ENCODE measurements around the gene TRA2B.

The TRA2B gene

GRCh38 chr3:185939721-185940120 lies 1.9 kb upstream of the TRA2B start:
- peaks cover 17% of the 10 kb centered on the region for H3K79me2 ChIP-seq (ENCODE audit: control insufficient read depth, insufficient read depth, low read length, poor library complexity)
- no peaks in the 10 kb centered on the region for H3K27me3 ChIP-seq (ENCODE audit: insufficient read depth, low read length)
- WGBS (ENCODE audit: extremely low coverage, insufficient coverage, insufficient read length), result no CpG with 5 or more reads among the region's 3 CpGs
- H2AK5ac ChIP-seq (ENCODE audit: low read length), result no peak overlapping the region
- DNase-seq, result no peak
- H4K12ac ChIP-seq (ENCODE audit: low read depth, low read length), result no peak overlapping the region
- H3K4ac ChIP-seq (ENCODE audit: low read depth, low read length), result no peak overlapping the region
- no peak overlapping the region for H3K4me2 ChIP-seq (ENCODE audit: low read length)
- peaks cover 1% of the 10 kb centered on the region for H3K9me3 ChIP-seq (ENCODE audit: insufficient read depth, low read depth, low read length)
- H4K91ac ChIP-seq (ENCODE audit: low read depth, low read length), result no peak overlapping the region
- no peak overlapping the region for H3K9ac ChIP-seq (ENCODE audit: low read length)
- H3K36me3 ChIP-seq (ENCODE audit: control insufficient read depth in 1 of 2, insufficient read depth in 2 of 2, low read length in 2 of 2), result no peaks in the 10 kb centered on the region
- H3K14ac ChIP-seq (ENCODE audit: low read length), result no peak overlapping the region
- no peak overlapping the region for H2AFZ ChIP-seq (ENCODE audit: insufficient read depth, low read length, poor library complexity)
- peaks cover 6 to 7% of the 10 kb centered on the region in 2 experiments for H3K4me1 ChIP-seq (ENCODE audit: control insufficient read depth in 1 of 2, insufficient read depth in 2 of 2, low read length in 2 of 2)
- peaks cover 23% of the 10 kb centered on the region for H3K79me1 ChIP-seq (ENCODE audit: low read length)
- no peak overlapping the region for H2BK12ac ChIP-seq (ENCODE audit: low read length)
- H3K27ac ChIP-seq (ENCODE audit: low read depth, low read length), result no peak overlapping the region
- no peak overlapping the region for H3K23ac ChIP-seq (ENCODE audit: low read length)
- H3K18ac ChIP-seq (ENCODE audit: low read length), result no peak overlapping the region
- no peak overlapping the region for H2BK5ac ChIP-seq (ENCODE audit: low read depth, low read length, poor library complexity)
- H4K8ac ChIP-seq (ENCODE audit: low read depth, low read length), result no peak overlapping the region
- H3K4me3 ChIP-seq (ENCODE audit: low read depth, low read length), result no peak overlapping the region
- H2BK120ac ChIP-seq (ENCODE audit: insufficient read depth, low read length, poor library complexity), result no peak overlapping the region

- Histone ChIP-seq H3K23ac (ENCODE audit: low read length) (peak overlapping the region; percentile 76), H4K8ac (ENCODE audit: low read depth, low read length) (peak overlapping the region; percentile 97), H3K27ac (ENCODE audit: low read depth, low read length) (peak overlapping the region; percentile 93), H3K36me3 (ENCODE audit: control insufficient read depth in 1 of 2, insufficient read depth in 2 of 2, low read length in 2 of 2) (no peaks in the 10 kb centered on the region), H2BK120ac (ENCODE audit: insufficient read depth, low read length, poor library complexity) (peak overlapping the region; percentile 99), H2AK5ac (ENCODE audit: low read length) (peak overlapping the region; percentile 98), H3K4me3 (ENCODE audit: low read depth, low read length) (peak overlapping the region; percentile 95), H4K91ac (ENCODE audit: low read depth, low read length) (peak overlapping the region; percentile 99), H3K79me2 (ENCODE audit: control insufficient read depth, insufficient read depth, low read length, poor library complexity) (peaks cover 15% of the 10 kb centered on the region), H3K27me3 (ENCODE audit: insufficient read depth, low read length) (no peaks in the 10 kb centered on the region), H3K18ac (ENCODE audit: low read length) (peak overlapping the region; percentile 100), H2BK5ac (ENCODE audit: low read depth, low read length, poor library complexity) (peak overlapping the region; percentile 96), H2AFZ (ENCODE audit: insufficient read depth, low read length, poor library complexity) (peak overlapping the region; percentile 90), H2BK12ac (ENCODE audit: low read length) (no peak overlapping the region), H3K14ac (ENCODE audit: low read length) (peak overlapping the region; percentile 100), H3K4ac (ENCODE audit: low read depth, low read length) (peak overlapping the region; percentile 100), H3K4me2 (ENCODE audit: low read length) (peak overlapping the region; percentile 73), H3K4me1 (ENCODE audit: control insufficient read depth in 1 of 2, insufficient read depth in 2 of 2, low read length in 2 of 2) (no peaks in the 10 kb centered on the region), H3K79me1 (ENCODE audit: low read length) (peaks cover 18% of the 10 kb centered on the region), H3K9me3 (ENCODE audit: insufficient read depth, low read depth, low read length) (peaks cover 1% of the 10 kb centered on the region), H3K9ac (ENCODE audit: low read length) (peak overlapping the region; percentile 97), H4K12ac (ENCODE audit: low read depth, low read length) (peak overlapping the region; percentile 97)
- DNase-seq, result peak; percentile 87 to 96
- no CpG with 5 or more reads among the region's 56 CpGs for WGBS (ENCODE audit: extremely low coverage, insufficient coverage, insufficient read length)
Measured at GRCh38 chr3:185936814-185937688, 763 bp downstream of the TRA2B start.

GRCh38 chr3:185936273-185936629 lies 1.6 kb downstream of the TRA2B start:
- peaks cover 15% of the 10 kb centered on the region for H3K79me2 ChIP-seq (ENCODE audit: control insufficient read depth, insufficient read depth, low read length, poor library complexity)

GRCh38 chr3:185935465-185936272 lies 2.1 kb downstream of the TRA2B start:
- H2BK120ac ChIP-seq (ENCODE audit: insufficient read depth, low read length, poor library complexity), result no peak overlapping the region
- no peak overlapping the region for H2BK12ac ChIP-seq (ENCODE audit: low read length)
- no peaks in the 10 kb centered on the region for H3K27me3 ChIP-seq (ENCODE audit: insufficient read depth, low read length)
- H3K9me3 ChIP-seq (ENCODE audit: insufficient read depth, low read depth, low read length), result peaks cover 1% of the 10 kb centered on the region
- DNase-seq, result no peak
- peaks cover 15% of the 10 kb centered on the region for H3K79me1 ChIP-seq (ENCODE audit: low read length)
- no peak overlapping the region for H3K27ac ChIP-seq (ENCODE audit: low read depth, low read length)
- H3K14ac ChIP-seq (ENCODE audit: low read length), result no peak overlapping the region
- H3K4ac ChIP-seq (ENCODE audit: low read depth, low read length), result peak overlapping the region; percentile 97
- H2AFZ ChIP-seq (ENCODE audit: insufficient read depth, low read length, poor library complexity), result no peak overlapping the region
- H4K8ac ChIP-seq (ENCODE audit: low read depth, low read length), result no peak overlapping the region
- peaks cover 17% of the 10 kb centered on the region for H3K79me2 ChIP-seq (ENCODE audit: control insufficient read depth, insufficient read depth, low read length, poor library complexity)
- H3K36me3 ChIP-seq (ENCODE audit: control insufficient read depth in 1 of 2, insufficient read depth in 2 of 2, low read length in 2 of 2), result no peaks in the 10 kb centered on the region
- no peak overlapping the region for H3K23ac ChIP-seq (ENCODE audit: low read length)
- H4K12ac ChIP-seq (ENCODE audit: low read depth, low read length), result no peak overlapping the region
- no peak overlapping the region for H4K91ac ChIP-seq (ENCODE audit: low read depth, low read length)
- H3K4me2 ChIP-seq (ENCODE audit: low read length), result peak overlapping the region; percentile 80
- WGBS (ENCODE audit: extremely low coverage, insufficient coverage, insufficient read length), result no CpG with 5 or more reads among the region's 11 CpGs
- no peak overlapping the region for H2AK5ac ChIP-seq (ENCODE audit: low read length)
- no peak overlapping the region for H3K9ac ChIP-seq (ENCODE audit: low read length)
- no peak overlapping the region for H3K18ac ChIP-seq (ENCODE audit: low read length)
- H3K4me3 ChIP-seq (ENCODE audit: low read depth, low read length), result peak overlapping the region; percentile 51
- no peak overlapping the region for H2BK5ac ChIP-seq (ENCODE audit: low read depth, low read length, poor library complexity)
- H3K4me1 ChIP-seq (ENCODE audit: control insufficient read depth in 1 of 2, insufficient read depth in 2 of 2, low read length in 2 of 2), result peaks cover 0 to 2% of the 10 kb centered on the region in 2 experiments

More at GRCh38 chr3:185936273-185936629, 1.6 kb downstream of the TRA2B start:
- H4K91ac ChIP-seq (ENCODE audit: low read depth, low read length), result no peak overlapping the region
- H3K4ac ChIP-seq (ENCODE audit: low read depth, low read length), result no peak overlapping the region
- peak overlapping the region; percentile 51 for H3K4me3 ChIP-seq (ENCODE audit: low read depth, low read length)
- no peaks in the 10 kb centered on the region for H3K4me1 ChIP-seq (ENCODE audit: control insufficient read depth in 1 of 2, insufficient read depth in 2 of 2, low read length in 2 of 2)
- H2BK5ac ChIP-seq (ENCODE audit: low read depth, low read length, poor library complexity), result no peak overlapping the region
- H3K27ac ChIP-seq (ENCODE audit: low read depth, low read length), result no peak overlapping the region
- no peak overlapping the region for H3K23ac ChIP-seq (ENCODE audit: low read length)
- no peak overlapping the region for H2AK5ac ChIP-seq (ENCODE audit: low read length)
- no peak overlapping the region for H3K18ac ChIP-seq (ENCODE audit: low read length)
- H4K8ac ChIP-seq (ENCODE audit: low read depth, low read length), result no peak overlapping the region
- no peak overlapping the region for H3K9ac ChIP-seq (ENCODE audit: low read length)
- no peak overlapping the region for H2BK12ac ChIP-seq (ENCODE audit: low read length)
- peak overlapping the region; percentile 60 for H3K4me2 ChIP-seq (ENCODE audit: low read length)
- peaks cover 1% of the 10 kb centered on the region for H3K9me3 ChIP-seq (ENCODE audit: insufficient read depth, low read depth, low read length)
- H3K79me1 ChIP-seq (ENCODE audit: low read length), result peaks cover 15% of the 10 kb centered on the region
- H2AFZ ChIP-seq (ENCODE audit: insufficient read depth, low read length, poor library complexity), result no peak overlapping the region
- no peak overlapping the region for H3K14ac ChIP-seq (ENCODE audit: low read length)
- WGBS (ENCODE audit: extremely low coverage, insufficient coverage, insufficient read length), result no CpG with 5 or more reads among the region's 8 CpGs
- H4K12ac ChIP-seq (ENCODE audit: low read depth, low read length), result no peak overlapping the region
- H2BK120ac ChIP-seq (ENCODE audit: insufficient read depth, low read length, poor library complexity), result no peak overlapping the region
- no peaks in the 10 kb centered on the region for H3K36me3 ChIP-seq (ENCODE audit: control insufficient read depth in 1 of 2, insufficient read depth in 2 of 2, low read length in 2 of 2)
- no peak for DNase-seq
- no peaks in the 10 kb centered on the region for H3K27me3 ChIP-seq (ENCODE audit: insufficient read depth, low read length)
